Measurements from ENCODE around the gene VMP1. TPM values are rescaled to one million over a fixed set of nuclear protein-coding genes. Genes with fewer than 3 reads are reported as not detected.

The VMP1 gene
- total and polyA plus RNA-seq, 2 of the 4 experiments (the other 2 are of a cell fraction), result 89.8 to 197 TPM

GRCh38 chr17:59786536-59787319 is 79.3 kb downstream of the VMP1 start:
- H3K4ac ChIP-seq (ENCODE audit: low read depth, low read length), result peak overlapping the region; percentile 93
- H3K36me3 ChIP-seq (ENCODE audit: control insufficient read depth, insufficient read depth, low read length), result no peaks in the 10 kb centered on the region
- BruUV-seq (replicated peaks), result TSS peak; percentile 44
- H3K79me1 ChIP-seq (ENCODE audit: low read depth in 1 of 2, low read length in 2 of 2), result peaks cover 0 to 43% of the 10 kb centered on the region in 2 experiments; a peak in 2 of 4 replicates
- peaks cover 16% of the 10 kb centered on the region for H3K4me1 ChIP-seq (ENCODE audit: control insufficient read depth, insufficient read depth, low read length)
- peak overlapping the region; percentile 9; the same call in 1 of the 2 replicates for H3K4me3 ChIP-seq (ENCODE audit: insufficient read depth, low read depth, low read length)
- H3K27ac ChIP-seq (ENCODE audit: insufficient read depth, low read length), result peak overlapping the region; percentile 93
- no peak overlapping the region for H2AFZ ChIP-seq (replicated peaks; ENCODE audit: low read length, poor library complexity)
- dilution Hi-C loops (cut with HindIII; ENCODE audit: low sequenced_read_pairs, unreplicated experiment) (no loop called here), in situ Hi-C loops (cut with MboI; ENCODE audit: low sequenced_read_pairs) (loop anchor here (5.0 kb wide), 1 partner anchor 46 kb away; no protein-coding TSS in a partner anchor), intact Hi-C loops (cut with micrococcal nuclease) (loop anchor here (1.0 to 2.0 kb wide), 2 partner anchors 34 to 51 kb away; no protein-coding TSS in a partner anchor)
- no peak overlapping the region for H2AK9ac ChIP-seq (replicated peaks; ENCODE audit: low read depth, low read length, poor library complexity)
- peak overlapping the region; percentile 91 for H4K91ac ChIP-seq (ENCODE audit: insufficient read depth, low read depth, low read length)
- H4K5ac ChIP-seq (ENCODE audit: low read depth, low read length), result peak overlapping the region; percentile 94
- peak overlapping the region; percentile 92 for H3K14ac ChIP-seq (replicated peaks; ENCODE audit: low read depth, low read length)
- H3K4me2 ChIP-seq (ENCODE audit: low read depth, low read length), result peak overlapping the region; percentile 82
- peak overlapping the region; percentile 100 for H2BK5ac ChIP-seq (ENCODE audit: low read depth, low read length, poor library complexity, severe bottlenecking)
- ChIA-PET POLR2A (ENCODE audit: unreplicated experiment) (interaction anchor here (0.6 to 2.4 kb wide), 4 partner anchors 32 to 52 kb away, joined by 4 to 68 read pairs (median 9); no protein-coding TSS in a partner anchor), CTCF (interaction anchor here (1.1 to 5.0 kb wide), 2 partner anchors 12 to 33 kb away, joined by 5 to 22 read pairs; no protein-coding TSS in a partner anchor)
- H4K8ac ChIP-seq (ENCODE audit: low read depth in 2 of 2, low read length in 2 of 2), result peak overlapping the region; percentile 79 to 94
- H2BK120ac ChIP-seq (ENCODE audit: low read depth, low read length), result peak overlapping the region; percentile 98
- no peaks in the 10 kb centered on the region for H4K20me1 ChIP-seq (ENCODE audit: insufficient read depth, low read length)
- peak overlapping the region; percentile 76 for H2BK15ac ChIP-seq (ENCODE audit: low read depth, low read length)
- peak overlapping the region; percentile 94 for H3K9ac ChIP-seq (ENCODE audit: low read depth, low read length)
- H2AK5ac ChIP-seq (ENCODE audit: low read depth, low read length), result peak overlapping the region; percentile 82; the same call in 1 of the 2 replicates
- WGBS, 2 experiments (ENCODE audit: extremely low coverage in 2 of 2, insufficient read length in 1 of 2), result 100% methylated on average over 1 of the region's 8 CpGs; no CpG with 5 or more reads in 1 of the 2 experiments
- H3K56ac ChIP-seq (ENCODE audit: extremely low read depth, insufficient read depth, low read length), result peak overlapping the region; percentile 96
- no peaks in the 10 kb centered on the region for H3K9me1 ChIP-seq (ENCODE audit: insufficient read depth, low read length)
- peak overlapping the region; percentile 99 for H3K18ac ChIP-seq (ENCODE audit: low read depth, low read length)
- peak; percentile 89 for ATAC-seq (ENCODE audit: low read depth)
- peak overlapping the region; percentile 92; the same call in 1 of the 2 replicates for H3K23ac ChIP-seq (ENCODE audit: low read depth, low read length)
- no peaks in the 10 kb centered on the region for H3K27me3 ChIP-seq (ENCODE audit: control insufficient read depth, insufficient read depth, low read length)
- H2BK20ac ChIP-seq (ENCODE audit: low read depth, low read length), result peak overlapping the region; percentile 97
- peak; percentile 100 for DNase-seq
- H3K9me3 ChIP-seq (ENCODE audit: control insufficient read depth, insufficient read depth, low read length), result no peaks in the 10 kb centered on the region
- TF ChIP-seq MAFK (IDR thresholded peaks at IDR 0.05; ENCODE audit: low read depth, low read length) (peak; percentile 71), RCOR1 (IDR thresholded peaks at IDR 0.05; ENCODE audit: insufficient replicate concordance, low read length) (no peak), CHD1 (IDR thresholded peaks at IDR 0.05; ENCODE audit: low read depth, low read length) (peak; percentile 33; the same call in 1 of the 2 replicates), USF2 (IDR thresholded peaks at IDR 0.05; ENCODE audit: low read depth, low read length) (peak; percentile 95), POLR2A (IDR thresholded peaks at IDR 0.05; ENCODE audit: low read depth, low read length) (0 out of 2 replicates have a peak, but pooled peaks have one; percentile 24), MAZ (IDR thresholded peaks at IDR 0.05; ENCODE audit: borderline replicate concordance, low read depth, low read length) (peak; percentile 59), CEBPB (IDR thresholded peaks at IDR 0.05; ENCODE audit: low read depth, low read length) (peak; percentile 97), BHLHE40 (IDR thresholded peaks at IDR 0.05; ENCODE audit: low read depth, low read length) (peak; percentile 90), RAD21 (IDR thresholded peaks at IDR 0.05; ENCODE audit: low read length) (peak; percentile 23), NFE2L2 (IDR thresholded peaks at IDR 0.05; ENCODE audit: low read depth, low read length) (peak; percentile 42; the same call in 1 of the 2 replicates), SMC3 (IDR thresholded peaks at IDR 0.05; ENCODE audit: low read depth, low read length) (peak; percentile 29; the same call in 1 of the 2 replicates)
- TF ChIP-seq, protein P1, sequence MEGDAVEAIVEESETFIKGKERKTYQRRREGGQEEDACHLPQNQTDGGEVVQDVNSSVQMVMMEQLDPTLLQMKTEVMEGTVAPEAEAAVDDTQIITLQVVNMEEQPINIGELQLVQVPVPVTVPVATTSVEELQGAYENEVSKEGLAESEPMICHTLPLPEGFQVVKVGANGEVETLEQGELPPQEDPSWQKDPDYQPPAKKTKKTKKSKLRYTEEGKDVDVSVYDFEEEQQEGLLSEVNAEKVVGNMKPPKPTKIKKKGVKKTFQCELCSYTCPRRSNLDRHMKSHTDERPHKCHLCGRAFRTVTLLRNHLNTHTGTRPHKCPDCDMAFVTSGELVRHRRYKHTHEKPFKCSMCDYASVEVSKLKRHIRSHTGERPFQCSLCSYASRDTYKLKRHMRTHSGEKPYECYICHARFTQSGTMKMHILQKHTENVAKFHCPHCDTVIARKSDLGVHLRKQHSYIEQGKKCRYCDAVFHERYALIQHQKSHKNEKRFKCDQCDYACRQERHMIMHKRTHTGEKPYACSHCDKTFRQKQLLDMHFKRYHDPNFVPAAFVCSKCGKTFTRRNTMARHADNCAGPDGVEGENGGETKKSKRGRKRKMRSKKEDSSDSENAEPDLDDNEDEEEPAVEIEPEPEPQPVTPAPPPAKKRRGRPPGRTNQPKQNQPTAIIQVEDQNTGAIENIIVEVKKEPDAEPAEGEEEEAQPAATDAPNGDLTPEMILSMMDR (conservative IDR thresholded peaks at IDR 0.05; ENCODE audit: low read depth, low read length), result no peak
- TF ChIP-seq, protein P2, sequence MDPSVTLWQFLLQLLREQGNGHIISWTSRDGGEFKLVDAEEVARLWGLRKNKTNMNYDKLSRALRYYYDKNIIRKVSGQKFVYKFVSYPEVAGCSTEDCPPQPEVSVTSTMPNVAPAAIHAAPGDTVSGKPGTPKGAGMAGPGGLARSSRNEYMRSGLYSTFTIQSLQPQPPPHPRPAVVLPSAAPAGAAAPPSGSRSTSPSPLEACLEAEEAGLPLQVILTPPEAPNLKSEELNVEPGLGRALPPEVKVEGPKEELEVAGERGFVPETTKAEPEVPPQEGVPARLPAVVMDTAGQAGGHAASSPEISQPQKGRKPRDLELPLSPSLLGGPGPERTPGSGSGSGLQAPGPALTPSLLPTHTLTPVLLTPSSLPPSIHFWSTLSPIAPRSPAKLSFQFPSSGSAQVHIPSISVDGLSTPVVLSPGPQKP (IDR thresholded peaks at IDR 0.05; ENCODE audit: borderline replicate concordance, low read depth, low read length), result no peak

All from IMR-90 (cell line).